Activated CD4-positive, alpha-beta T cell treated with anti-CD3 and anti-CD28 coated beads for 1 hour (primary cell): ENCODE results near the gene CCDC122.

Source experiments
- DNase-seq: peaks from one replicate; pipeline ENCODE4 v3.0.0-alpha.2; 2020

Gene CCDC122

GRCh38 chr13:43799191-43799590 lies 80.3 kb downstream of the CCDC122 start:
- no peak for DNase-seq

GRCh38 chr13:43797869-43798268 lies 81.7 kb downstream of the CCDC122 start:
- DNase-seq: no peak

GRCh38 chr13:43797159-43797558 lies 82.4 kb downstream of the CCDC122 start:
- no peak for DNase-seq

GRCh38 chr13:43794416-43794815 lies 85.1 kb downstream of the CCDC122 start:
- DNase-seq: no peak

GRCh38 chr13:43792076-43792881 lies 87.3 kb downstream of the CCDC122 start:
- DNase-seq: no peak

GRCh38 chr13:43787997-43788396 lies 91.5 kb downstream of the CCDC122 start:
- no peak for DNase-seq

GRCh38 chr13:43787518-43787891 lies 92.0 kb downstream of the CCDC122 start:
- DNase-seq: no peak

GRCh38 chr13:43786766-43787517 lies 92.6 kb downstream of the CCDC122 start, which contains the start of gene ENOX1:
ENOX1 (minus strand) TSS chr13:43786972.
- no peak for DNase-seq

GRCh38 chr13:43786472-43786765 lies 93.1 kb downstream of the CCDC122 start:
- no peak for DNase-seq
